WTC11 (cell line): ENCODE results near the gene CHKB. TPM values are rescaled to one million over a fixed set of nuclear protein-coding genes. Genes with fewer than 3 reads are reported as not detected.

Source experiments
- ATAC-seq: fragments of 200-7000 bp; cut with Tn5 transposase; 2 replicates; pipeline ENCODE4 v1.10.0; 2021; ENCODE audit warnings: mild to moderate bottlenecking, moderate library complexity
- CTCF ChIA-PET: fragments of 300-600 bp; sonication (Branson Sonifier 250); formaldehyde crosslinking; loops from one replicate; lab custom pipeline; 2021; ENCODE audit warnings: antibody characterized with exemption; lab: Charles Lee
- POLR2A ChIA-PET: fragments of 350-600 bp; sonication (Branson Sonifier 250); formaldehyde crosslinking; loops from one replicate; lab custom pipeline; 2021; ENCODE audit warnings: antibody characterized with exemption; lab: Charles Lee
- DNase-seq: peaks from one replicate; pipeline ENCODE4 v3.0.0; 2021; ENCODE audit warnings: low spot score
- H3K27ac Mint-ChIP-seq: 2 replicates; pipeline ENCODE4 v1.8.0; 2021; ENCODE audit warnings: mixed read lengths
- H3K27me3 Mint-ChIP-seq: 2 replicates; pipeline ENCODE4 v1.8.0; 2021; ENCODE audit warnings: low read depth, mild to moderate bottlenecking, moderate library complexity, mixed read lengths
- H3K36me3 Mint-ChIP-seq: 2 replicates; pipeline ENCODE4 v1.8.0; 2021; ENCODE audit warnings: mixed read lengths
- H3K4me1 Mint-ChIP-seq: 2 replicates; pipeline ENCODE4 v1.8.0; 2022; ENCODE audit warnings: mixed read lengths
- H3K4me3 Mint-ChIP-seq: 2 replicates; pipeline ENCODE4 v1.8.0; 2021; ENCODE audit warnings: mild to moderate bottlenecking, moderate library complexity, mixed read lengths
- H3K9me3 Mint-ChIP-seq: 2 replicates; pipeline ENCODE4 v1.8.0; 2021; ENCODE audit warnings: mixed read lengths
- CREB1 ChIP-seq: sonication (generic); formaldehyde crosslinking; IDR thresholded peaks from 2 replicates; pipeline ENCODE4 v1.8.0; 2023; ENCODE audit warnings: mild to moderate bottlenecking, missing genetic modification reagents
- CREM ChIP-seq: sonication (generic); formaldehyde crosslinking; IDR thresholded peaks from 2 replicates; pipeline ENCODE4 v1.8.1; 2022; ENCODE audit warnings: mild to moderate bottlenecking, missing genetic modification reagents, moderate library complexity
- FOXK1 ChIP-seq: sonication (generic); formaldehyde crosslinking; IDR thresholded peaks from 2 replicates; pipeline ENCODE4 v1.8.0; 2022; ENCODE audit warnings: mild to moderate bottlenecking, moderate library complexity, missing genetic modification reagents
- GTF2I ChIP-seq: fragments of 250-450 bp; sonication (Bioruptor Pico); conservative IDR thresholded peaks from 2 replicates; pipeline ENCODE4 v1.4.0; 2021; ENCODE audit warnings: mild to moderate bottlenecking
- JUN ChIP-seq: sonication (generic); formaldehyde crosslinking; IDR thresholded peaks from 2 replicates; pipeline ENCODE4 v1.8.0; 2023; ENCODE audit warnings: mild to moderate bottlenecking, missing genetic modification reagents
- KAT7 ChIP-seq: sonication (generic); formaldehyde crosslinking; IDR thresholded peaks from 2 replicates; pipeline ENCODE4 v1.8.1; 2023; ENCODE audit warnings: missing genetic modification reagents, mild to moderate bottlenecking, borderline replicate concordance
- NFATC4 ChIP-seq: fragments of 250-450 bp; sonication (Bioruptor Pico); IDR thresholded peaks from 2 replicates; pipeline ENCODE4 v1.9.0; 2021; ENCODE audit warnings: mild to moderate bottlenecking
- NR2C2 ChIP-seq: sonication (generic); formaldehyde crosslinking; IDR thresholded peaks from 2 replicates; pipeline ENCODE4 v1.8.0; 2022; ENCODE audit warnings: mild to moderate bottlenecking, missing genetic modification reagents
- SMAD3 ChIP-seq: sonication (generic); formaldehyde crosslinking; IDR thresholded peaks from 2 replicates; pipeline ENCODE4 v1.8.0; 2022; ENCODE audit warnings: missing genetic modification reagents, mild to moderate bottlenecking, borderline replicate concordance
- ZNF121 ChIP-seq: sonication (generic); formaldehyde crosslinking; IDR thresholded peaks from 2 replicates; pipeline ENCODE4 v1.8.0; 2023; ENCODE audit warnings: missing genetic modification reagents
- ZNF232 ChIP-seq: sonication (generic); formaldehyde crosslinking; IDR thresholded peaks from 2 replicates; pipeline ENCODE4 v1.8.0; 2022; ENCODE audit warnings: mild to moderate bottlenecking, missing genetic modification reagents
- ZNF317 ChIP-seq: sonication (generic); formaldehyde crosslinking; IDR thresholded peaks from 2 replicates; pipeline ENCODE4 v1.8.1; 2023; ENCODE audit warnings: low read depth, mild to moderate bottlenecking, moderate library complexity, missing genetic modification reagents, borderline replicate concordance
- ZNF416 ChIP-seq: fragments of 250-450 bp; sonication (Bioruptor Pico); IDR thresholded peaks from 2 replicates; pipeline ENCODE4 v1.9.0; 2021; ENCODE audit warnings: mild to moderate bottlenecking, inconsistent platforms
- ZNF671 ChIP-seq: fragments of 250-450 bp; sonication (Bioruptor Pico); IDR thresholded peaks from 2 replicates; pipeline ENCODE4 v1.8.0; 2021; ENCODE audit warnings: mild to moderate bottlenecking
- total RNA-seq: library from RNA; stranded (reverse); gene quantifications from 3 replicates; pipeline ENCODE4 v1.2.3, GENCODE V29; 2021
- TF ChIP-seq, protein P1 (sequence below): sonication (generic); formaldehyde crosslinking; IDR thresholded peaks from 2 replicates; pipeline ENCODE4 v1.8.0; 2023; ENCODE audit warnings: mild to moderate bottlenecking, missing genetic modification reagents
- TF ChIP-seq, protein P2 (sequence below): sonication (generic); formaldehyde crosslinking; IDR thresholded peaks from 2 replicates; pipeline ENCODE4 v1.8.0; 2022; ENCODE audit warnings: mild to moderate bottlenecking, missing genetic modification reagents
- TF ChIP-seq, protein P3 (sequence below): fragments of 250-450 bp; sonication (Bioruptor Pico); IDR thresholded peaks from 2 replicates; pipeline ENCODE4 v1.9.0; 2021; ENCODE audit warnings: mild to moderate bottlenecking, borderline replicate concordance
- TF ChIP-seq, protein P4 (sequence below): sonication (generic); formaldehyde crosslinking; IDR thresholded peaks from 2 replicates; pipeline ENCODE4 v1.8.1; 2022; ENCODE audit warnings: missing genetic modification reagents, borderline replicate concordance
- TF ChIP-seq, protein P5 (sequence below): sonication (generic); formaldehyde crosslinking; IDR thresholded peaks from 2 replicates; pipeline ENCODE4 v1.8.1; 2023; ENCODE audit warnings: mild to moderate bottlenecking, missing genetic modification reagents, borderline replicate concordance
- TF ChIP-seq, protein P6 (sequence below): fragments of 250-450 bp; sonication (Bioruptor Pico); IDR thresholded peaks from 2 replicates; pipeline ENCODE4 v1.9.0; 2021; ENCODE audit warnings: mild to moderate bottlenecking

CHKB gene
- total RNA-seq, 1 experiment from 2014 or later: 75.4 TPM

DNA sequence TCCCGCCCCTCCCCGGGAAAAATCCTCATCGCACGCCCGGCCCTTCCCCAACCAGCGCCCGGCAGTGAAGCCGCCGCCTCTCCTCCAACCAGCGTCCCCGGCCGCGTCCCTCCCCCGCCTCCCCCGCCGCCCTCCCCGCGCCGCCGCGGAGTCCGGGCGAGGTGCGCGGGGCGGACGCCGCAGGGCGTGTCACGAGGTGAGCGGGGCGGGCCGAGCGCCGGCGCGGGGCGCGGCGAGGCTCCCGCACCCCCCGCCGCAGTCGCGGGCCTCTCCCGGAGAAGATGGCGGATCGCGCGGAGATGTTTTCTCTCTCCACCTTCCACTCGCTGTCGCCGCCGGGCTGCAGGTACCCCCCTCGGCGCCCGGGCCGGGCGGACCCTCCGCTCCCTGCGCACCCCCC, 17.9 kb upstream of the CHKB start, which contains the start of gene MAPK8IP2:
TSS of gene MAPK8IP2 (plus strand) at position 256 of the 400 bp plus-strand sequence. CDS start at position 282, 26 bp downstream.
- peak; percentile 21 for ATAC-seq
- POLR2A ChIA-PET: no interaction called here
- H3K9me3 Mint-ChIP-seq: no peaks in the 10 kb centered on the region
- peaks cover 12% of the 10 kb centered on the region; the same call in 1 of the 2 replicates for H3K4me1 Mint-ChIP-seq
- H3K4me3 Mint-ChIP-seq: peak within 1 kb of the TSS; percentile 62
- CTCF ChIA-PET: interaction anchor here (1.0 kb wide), 1 partner anchor 20 kb away, joined by 3 read pairs; no protein-coding TSS in a partner anchor
- TF ChIP-seq KAT7 (CRISPR knock-in tag): no peak
- TF ChIP-seq, protein P1, sequence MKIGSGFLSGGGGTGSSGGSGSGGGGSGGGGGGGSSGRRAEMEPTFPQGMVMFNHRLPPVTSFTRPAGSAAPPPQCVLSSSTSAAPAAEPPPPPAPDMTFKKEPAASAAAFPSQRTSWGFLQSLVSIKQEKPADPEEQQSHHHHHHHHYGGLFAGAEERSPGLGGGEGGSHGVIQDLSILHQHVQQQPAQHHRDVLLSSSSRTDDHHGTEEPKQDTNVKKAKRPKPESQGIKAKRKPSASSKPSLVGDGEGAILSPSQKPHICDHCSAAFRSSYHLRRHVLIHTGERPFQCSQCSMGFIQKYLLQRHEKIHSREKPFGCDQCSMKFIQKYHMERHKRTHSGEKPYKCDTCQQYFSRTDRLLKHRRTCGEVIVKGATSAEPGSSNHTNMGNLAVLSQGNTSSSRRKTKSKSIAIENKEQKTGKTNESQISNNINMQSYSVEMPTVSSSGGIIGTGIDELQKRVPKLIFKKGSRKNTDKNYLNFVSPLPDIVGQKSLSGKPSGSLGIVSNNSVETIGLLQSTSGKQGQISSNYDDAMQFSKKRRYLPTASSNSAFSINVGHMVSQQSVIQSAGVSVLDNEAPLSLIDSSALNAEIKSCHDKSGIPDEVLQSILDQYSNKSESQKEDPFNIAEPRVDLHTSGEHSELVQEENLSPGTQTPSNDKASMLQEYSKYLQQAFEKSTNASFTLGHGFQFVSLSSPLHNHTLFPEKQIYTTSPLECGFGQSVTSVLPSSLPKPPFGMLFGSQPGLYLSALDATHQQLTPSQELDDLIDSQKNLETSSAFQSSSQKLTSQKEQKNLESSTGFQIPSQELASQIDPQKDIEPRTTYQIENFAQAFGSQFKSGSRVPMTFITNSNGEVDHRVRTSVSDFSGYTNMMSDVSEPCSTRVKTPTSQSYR (CRISPR knock-in tag): no peak
- TF ChIP-seq, protein P2, sequence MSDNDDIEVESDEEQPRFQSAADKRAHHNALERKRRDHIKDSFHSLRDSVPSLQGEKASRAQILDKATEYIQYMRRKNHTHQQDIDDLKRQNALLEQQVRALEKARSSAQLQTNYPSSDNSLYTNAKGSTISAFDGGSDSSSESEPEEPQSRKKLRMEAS (CRISPR knock-in tag): no peak
- TF ChIP-seq, protein P3, sequence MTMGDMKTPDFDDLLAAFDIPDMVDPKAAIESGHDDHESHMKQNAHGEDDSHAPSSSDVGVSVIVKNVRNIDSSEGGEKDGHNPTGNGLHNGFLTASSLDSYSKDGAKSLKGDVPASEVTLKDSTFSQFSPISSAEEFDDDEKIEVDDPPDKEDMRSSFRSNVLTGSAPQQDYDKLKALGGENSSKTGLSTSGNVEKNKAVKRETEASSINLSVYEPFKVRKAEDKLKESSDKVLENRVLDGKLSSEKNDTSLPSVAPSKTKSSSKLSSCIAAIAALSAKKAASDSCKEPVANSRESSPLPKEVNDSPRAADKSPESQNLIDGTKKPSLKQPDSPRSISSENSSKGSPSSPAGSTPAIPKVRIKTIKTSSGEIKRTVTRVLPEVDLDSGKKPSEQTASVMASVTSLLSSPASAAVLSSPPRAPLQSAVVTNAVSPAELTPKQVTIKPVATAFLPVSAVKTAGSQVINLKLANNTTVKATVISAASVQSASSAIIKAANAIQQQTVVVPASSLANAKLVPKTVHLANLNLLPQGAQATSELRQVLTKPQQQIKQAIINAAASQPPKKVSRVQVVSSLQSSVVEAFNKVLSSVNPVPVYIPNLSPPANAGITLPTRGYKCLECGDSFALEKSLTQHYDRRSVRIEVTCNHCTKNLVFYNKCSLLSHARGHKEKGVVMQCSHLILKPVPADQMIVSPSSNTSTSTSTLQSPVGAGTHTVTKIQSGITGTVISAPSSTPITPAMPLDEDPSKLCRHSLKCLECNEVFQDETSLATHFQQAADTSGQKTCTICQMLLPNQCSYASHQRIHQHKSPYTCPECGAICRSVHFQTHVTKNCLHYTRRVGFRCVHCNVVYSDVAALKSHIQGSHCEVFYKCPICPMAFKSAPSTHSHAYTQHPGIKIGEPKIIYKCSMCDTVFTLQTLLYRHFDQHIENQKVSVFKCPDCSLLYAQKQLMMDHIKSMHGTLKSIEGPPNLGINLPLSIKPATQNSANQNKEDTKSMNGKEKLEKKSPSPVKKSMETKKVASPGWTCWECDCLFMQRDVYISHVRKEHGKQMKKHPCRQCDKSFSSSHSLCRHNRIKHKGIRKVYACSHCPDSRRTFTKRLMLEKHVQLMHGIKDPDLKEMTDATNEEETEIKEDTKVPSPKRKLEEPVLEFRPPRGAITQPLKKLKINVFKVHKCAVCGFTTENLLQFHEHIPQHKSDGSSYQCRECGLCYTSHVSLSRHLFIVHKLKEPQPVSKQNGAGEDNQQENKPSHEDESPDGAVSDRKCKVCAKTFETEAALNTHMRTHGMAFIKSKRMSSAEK (CRISPR knock-in tag): no peak
- TF ChIP-seq CREM: no peak
- no peak for TF ChIP-seq GTF2I (CRISPR knock-in tag)
- TF ChIP-seq ZNF416 (CRISPR knock-in tag): no peak
- TF ChIP-seq SMAD3 (CRISPR knock-in tag): no peak
- TF ChIP-seq, protein P4, sequence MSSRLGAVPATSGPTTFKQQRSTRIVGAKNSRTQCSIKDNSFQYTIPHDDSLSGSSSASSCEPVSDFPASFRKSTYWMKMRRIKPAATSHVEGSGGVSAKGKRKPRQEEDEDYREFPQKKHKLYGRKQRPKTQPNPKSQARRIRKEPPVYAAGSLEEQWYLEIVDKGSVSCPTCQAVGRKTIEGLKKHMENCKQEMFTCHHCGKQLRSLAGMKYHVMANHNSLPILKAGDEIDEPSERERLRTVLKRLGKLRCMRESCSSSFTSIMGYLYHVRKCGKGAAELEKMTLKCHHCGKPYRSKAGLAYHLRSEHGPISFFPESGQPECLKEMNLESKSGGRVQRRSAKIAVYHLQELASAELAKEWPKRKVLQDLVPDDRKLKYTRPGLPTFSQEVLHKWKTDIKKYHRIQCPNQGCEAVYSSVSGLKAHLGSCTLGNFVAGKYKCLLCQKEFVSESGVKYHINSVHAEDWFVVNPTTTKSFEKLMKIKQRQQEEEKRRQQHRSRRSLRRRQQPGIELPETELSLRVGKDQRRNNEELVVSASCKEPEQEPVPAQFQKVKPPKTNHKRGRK (CRISPR knock-in tag): no peak
- TF ChIP-seq NR2C2 (CRISPR knock-in tag): no peak
- no peak for TF ChIP-seq ZNF317 (CRISPR knock-in tag)
- no peaks in the 10 kb centered on the region for H3K36me3 Mint-ChIP-seq
- DNase-seq: no peak
- peaks cover 69% of the 10 kb centered on the region for H3K27me3 Mint-ChIP-seq
- H3K27ac Mint-ChIP-seq: no peak within 1 kb of the TSS

DNA sequence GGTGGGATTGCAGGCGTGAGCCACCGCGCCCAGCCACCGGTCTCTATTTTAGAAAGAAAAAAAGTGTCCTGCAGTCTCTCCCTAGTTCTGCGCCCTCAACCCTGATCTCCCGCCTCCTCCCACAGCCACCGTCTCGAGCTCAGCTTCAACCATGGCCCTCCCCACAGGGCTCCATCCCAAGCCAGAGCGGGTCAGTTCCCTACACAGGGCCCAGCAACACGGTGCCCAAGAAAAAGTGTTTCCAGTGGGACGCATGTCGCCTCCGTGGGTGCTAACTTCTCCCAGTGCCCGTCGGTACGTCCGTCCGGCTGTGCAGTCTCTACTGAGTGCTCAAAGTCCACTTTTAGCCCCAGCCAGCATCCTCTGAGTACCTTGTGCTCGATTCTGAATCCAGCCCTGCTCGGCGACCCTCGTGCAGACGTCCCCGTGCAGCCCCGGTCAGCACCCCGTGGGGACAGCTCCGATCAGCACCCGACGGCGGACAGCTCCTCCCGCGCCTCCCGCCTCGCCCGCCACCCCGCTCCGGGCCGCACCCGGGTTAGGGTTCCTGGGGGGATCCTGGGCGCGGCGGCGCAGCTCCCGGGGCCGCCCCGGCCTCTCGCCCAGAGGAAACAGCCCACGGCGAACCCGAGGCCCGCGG, 17.3 kb upstream of the CHKB start:
- no peaks in the 10 kb centered on the region for H3K36me3 Mint-ChIP-seq
- H3K27ac Mint-ChIP-seq: no peak overlapping the region
- peaks cover 72% of the 10 kb centered on the region for H3K27me3 Mint-ChIP-seq
- TF ChIP-seq ZNF416 (CRISPR knock-in tag): 0 out of 2 replicates have a peak, but pooled peaks have one; percentile 40
- TF ChIP-seq ZNF232 (CRISPR knock-in tag): peak; percentile 99
- peak; percentile 90 for TF ChIP-seq ZNF121
- TF ChIP-seq, protein P5, sequence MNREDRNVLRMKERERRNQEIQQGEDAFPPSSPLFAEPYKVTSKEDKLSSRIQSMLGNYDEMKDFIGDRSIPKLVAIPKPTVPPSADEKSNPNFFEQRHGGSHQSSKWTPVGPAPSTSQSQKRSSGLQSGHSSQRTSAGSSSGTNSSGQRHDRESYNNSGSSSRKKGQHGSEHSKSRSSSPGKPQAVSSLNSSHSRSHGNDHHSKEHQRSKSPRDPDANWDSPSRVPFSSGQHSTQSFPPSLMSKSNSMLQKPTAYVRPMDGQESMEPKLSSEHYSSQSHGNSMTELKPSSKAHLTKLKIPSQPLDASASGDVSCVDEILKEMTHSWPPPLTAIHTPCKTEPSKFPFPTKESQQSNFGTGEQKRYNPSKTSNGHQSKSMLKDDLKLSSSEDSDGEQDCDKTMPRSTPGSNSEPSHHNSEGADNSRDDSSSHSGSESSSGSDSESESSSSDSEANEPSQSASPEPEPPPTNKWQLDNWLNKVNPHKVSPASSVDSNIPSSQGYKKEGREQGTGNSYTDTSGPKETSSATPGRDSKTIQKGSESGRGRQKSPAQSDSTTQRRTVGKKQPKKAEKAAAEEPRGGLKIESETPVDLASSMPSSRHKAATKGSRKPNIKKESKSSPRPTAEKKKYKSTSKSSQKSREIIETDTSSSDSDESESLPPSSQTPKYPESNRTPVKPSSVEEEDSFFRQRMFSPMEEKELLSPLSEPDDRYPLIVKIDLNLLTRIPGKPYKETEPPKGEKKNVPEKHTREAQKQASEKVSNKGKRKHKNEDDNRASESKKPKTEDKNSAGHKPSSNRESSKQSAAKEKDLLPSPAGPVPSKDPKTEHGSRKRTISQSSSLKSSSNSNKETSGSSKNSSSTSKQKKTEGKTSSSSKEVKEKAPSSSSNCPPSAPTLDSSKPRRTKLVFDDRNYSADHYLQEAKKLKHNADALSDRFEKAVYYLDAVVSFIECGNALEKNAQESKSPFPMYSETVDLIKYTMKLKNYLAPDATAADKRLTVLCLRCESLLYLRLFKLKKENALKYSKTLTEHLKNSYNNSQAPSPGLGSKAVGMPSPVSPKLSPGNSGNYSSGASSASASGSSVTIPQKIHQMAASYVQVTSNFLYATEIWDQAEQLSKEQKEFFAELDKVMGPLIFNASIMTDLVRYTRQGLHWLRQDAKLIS (CRISPR knock-in tag): no peak
- TF ChIP-seq, protein P6, sequence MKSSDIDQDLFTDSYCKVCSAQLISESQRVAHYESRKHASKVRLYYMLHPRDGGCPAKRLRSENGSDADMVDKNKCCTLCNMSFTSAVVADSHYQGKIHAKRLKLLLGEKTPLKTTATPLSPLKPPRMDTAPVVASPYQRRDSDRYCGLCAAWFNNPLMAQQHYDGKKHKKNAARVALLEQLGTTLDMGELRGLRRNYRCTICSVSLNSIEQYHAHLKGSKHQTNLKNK (CRISPR knock-in tag): no peak
- no peak for TF ChIP-seq NFATC4
- TF ChIP-seq ZNF671 (CRISPR knock-in tag): peak; percentile 43; the same call in 1 of the 2 replicates
- peak; percentile 98 for TF ChIP-seq FOXK1 (CRISPR knock-in tag)
- peak; percentile 96 for TF ChIP-seq CREB1 (CRISPR knock-in tag)
- TF ChIP-seq JUN (CRISPR knock-in tag): peak; percentile 99

More for the DNA sequence above, 17.3 kb upstream of the CHKB start:
- DNase-seq (peak; percentile 84), ATAC-seq (peak; percentile 79)
- ChIA-PET CTCF (interaction anchor here (0.7 to 1.0 kb wide), 2 partner anchors 21 to 74 kb away, joined by 3 to 4 read pairs; partner anchors contain the start of gene SCO2), POLR2A (no interaction called here)
- Mint-ChIP-seq H3K4me3 (peak overlapping the region; percentile 62), H3K4me1 (peaks cover 12% of the 10 kb centered on the region; the same call in 1 of the 2 replicates), H3K9me3 (no peaks in the 10 kb centered on the region)
